K562 (cell line): ENCODE data around the gene MYG1. TPM values are rescaled to one million over a fixed set of nuclear protein-coding genes. Genes with fewer than 3 reads are reported as not detected.
A peak's percentile ranks its signal among the peaks of the same experiment; 100 is the strongest.

Experiments used
- ATF1 ChIP-seq, 2 experiments: fragments of 450-650 bp in 1 of 2; IDR thresholded peaks; 2 replicates each; pipeline ENCODE4 v1.6.1; 2016; ENCODE audit warnings: missing compliant biosample characterization in 1 of 2, missing genetic modification characterization in 1 of 2
- CREM ChIP-seq: IDR thresholded peaks from 2 replicates; pipeline ENCODE4 v1.6.1; 2014; ENCODE audit warnings: antibody characterized with exemption, low read depth
- E2F4 ChIP-seq: sonication (generic); formaldehyde crosslinking; IDR thresholded peaks from 2 replicates; pipeline ENCODE4 v1.8.0; 2022; ENCODE audit warnings: mild to moderate bottlenecking, low read depth, missing genetic modification reagents
- FOXK2 ChIP-seq, 2 experiments: fragments of 450-650 bp; IDR thresholded peaks in 1 of 2; conservative IDR thresholded peaks in 1 of 2; 2 replicates each; pipeline ENCODE4 v1.6.1; 2016; ENCODE audit warnings: low read depth in 2 of 2, mild to moderate bottlenecking in 1 of 2
- FOXP1 ChIP-seq: sonication (generic); formaldehyde crosslinking; IDR thresholded peaks from 2 replicates; pipeline ENCODE4 v1.8.0; 2022; ENCODE audit warnings: mild to moderate bottlenecking, missing genetic modification reagents
- KLF13 ChIP-seq: fragments of 450-650 bp; IDR thresholded peaks from 2 replicates; pipeline ENCODE4 v1.6.1; 2016; ENCODE audit warnings: missing genetic modification characterization, low read depth, mild to moderate bottlenecking, missing compliant biosample characterization, moderate library complexity, borderline replicate concordance
- MNT ChIP-seq, 2 experiments: fragments of 450-650 bp; conservative IDR thresholded peaks; 2 replicates each; pipeline ENCODE4 v1.6.1; 2017; ENCODE audit warnings: mild to moderate bottlenecking in 2 of 2, moderate library complexity in 2 of 2
- MTA2 ChIP-seq: fragments of 450-650 bp; IDR thresholded peaks from 2 replicates; pipeline ENCODE4 v1.6.1; 2016; ENCODE audit warnings: low read depth
- MXI1 ChIP-seq: IDR thresholded peaks from 2 replicates; pipeline ENCODE4 v1.6.1; 2011; ENCODE audit warnings: low read depth, mild to moderate bottlenecking, improper control_type of control experiment, low read length
- NCOA6 ChIP-seq: fragments of 450-650 bp; IDR thresholded peaks from 2 replicates; pipeline ENCODE4 v1.6.1; 2017; ENCODE audit warnings: mild to moderate bottlenecking
- NR4A1 ChIP-seq, 2 experiments: fragments of 250-450 bp in 1 of 2; fragments of 450-650 bp in 1 of 2; sonication (Bioruptor Pico) in 1 of 2; IDR thresholded peaks; 2 replicates each; pipeline versions ENCODE4 v1.4.0 to v1.6.1; 2016 to 2020; ENCODE audit warnings: mild to moderate bottlenecking in 2 of 2, missing compliant biosample characterization in 1 of 2, missing genetic modification characterization in 1 of 2, moderate library complexity in 1 of 2
- OTX1 ChIP-seq: fragments of 450-650 bp; formaldehyde crosslinking; IDR thresholded peaks from 2 replicates; pipeline ENCODE4 v1.4.0; 2022; ENCODE audit warnings: mild to moderate bottlenecking
- PCBP1 ChIP-seq: fragments of 200-400 bp; formaldehyde crosslinking; IDR thresholded peaks from 2 replicates; pipeline ENCODE4 v1.6.1; 2018; ENCODE audit warnings: mild to moderate bottlenecking, low read depth, low read length; ENCODE audit not compliant: poor library complexity, severe bottlenecking
- PHF8 ChIP-seq: fragments of 200-600 bp; sonication (generic); IDR thresholded peaks from 2 replicates; pipeline ENCODE4 v1.6.1; 2012; ENCODE audit warnings: mixed run types, mild to moderate bottlenecking, inconsistent platforms, low read length, moderate library complexity, borderline replicate concordance
- POU5F1 ChIP-seq: fragments of 150-350 bp; IDR thresholded peaks from 2 replicates; pipeline ENCODE4 v1.6.1; 2014; ENCODE audit warnings: borderline replicate concordance, low read length, low read depth, mild to moderate bottlenecking; ENCODE audit not compliant: partially characterized antibody
- SMARCC2 ChIP-seq: fragments of 450-650 bp; IDR thresholded peaks from 2 replicates; pipeline ENCODE4 v1.6.1; 2017; ENCODE audit warnings: antibody characterized with exemption, moderate library complexity, mild to moderate bottlenecking, low read depth
- SP1 ChIP-seq: sonication (generic); formaldehyde crosslinking; IDR thresholded peaks from 2 replicates; pipeline ENCODE4 v1.8.1; 2022; ENCODE audit warnings: mild to moderate bottlenecking, missing genetic modification reagents
- TAF1 ChIP-seq: IDR thresholded peaks from 2 replicates; pipeline ENCODE4 v1.6.1; 2011; ENCODE audit warnings: mild to moderate bottlenecking, low read length, moderate library complexity; ENCODE audit not compliant: insufficient read depth, control insufficient read depth, severe bottlenecking; ENCODE audit errors: extremely low read depth
- TFAM ChIP-seq: fragments of 250-450 bp; sonication (Bioruptor Pico); conservative IDR thresholded peaks from 2 replicates; pipeline ENCODE4 v1.5.0; 2021; ENCODE audit warnings: mild to moderate bottlenecking, moderate library complexity
- ZBTB9 ChIP-seq: fragments of 450-650 bp; formaldehyde crosslinking; IDR thresholded peaks from 2 replicates; pipeline ENCODE4 v1.4.0; 2020; ENCODE audit warnings: mild to moderate bottlenecking, moderate library complexity
- polyA plus RNA-seq, 8 experiments: library from polyadenylated mRNA; depleted of rRNA in 4 of 8; stranded (reverse) in 5 of 8; unstranded in 3 of 8; fragments of >200 nt; fragmentation: Nextera tagmentation in 2 of 8; fragmentation: Illumina TruSeq in 1 of 8; extraction: Ambion mirVana in 2 of 8; extraction: Trizol in 1 of 8; gene quantifications; 2 replicates each; pipeline versions ENCODE4 v1.2.1 to v1.2.3, GENCODE V29; 2011 to 2014; ENCODE audit warnings: inconsistent platforms in 1 of 8, missing spikeins in 1 of 8
- total RNA-seq, 7 experiments: library from RNA; depleted of rRNA in 6 of 7; stranded (reverse); fragments of >200 nt in 6 of 7; fragmentation: Illumina TruSeq in 2 of 7; extraction: Trizol in 2 of 7; gene quantifications; 2 replicates each; pipeline versions ENCODE4 v1.2.1 to v1.2.3, GENCODE V29; 2011 to 2021; ENCODE audit warnings: low replicate concordance in 1 of 7
- TF ChIP-seq, protein P1 (sequence below): fragments of 450-650 bp; IDR thresholded peaks from 2 replicates; pipeline ENCODE4 v1.7.0; 2016; ENCODE audit warnings: borderline replicate concordance

The MYG1 gene
- total and polyA plus RNA-seq, 9 of the 15 experiments (the other 6 are each of a cell fraction or from before 2014, with no cell fraction given): 0.45 to 5.6 (median 2.1) TPM

- peak; percentile 95 for TF ChIP-seq E2F4 (CRISPR knock-in tag)
- peak in 1 of 2 experiments; percentile 41; a peak in 1 of 4 replicates for TF ChIP-seq FOXK2 (conservative IDR thresholded peaks at IDR 0.05 in 1 of 2, IDR thresholded peaks at IDR 0.05 in 1 of 2; ENCODE audit: low read depth in 2 of 2)
- TF ChIP-seq MXI1: peak; percentile 79; the same call in 1 of the 2 replicates
- TF ChIP-seq ZBTB9: 0 out of 2 replicates have a peak, but pooled peaks have one; percentile 44
- no peak for TF ChIP-seq POU5F1
- TF ChIP-seq, protein P1, sequence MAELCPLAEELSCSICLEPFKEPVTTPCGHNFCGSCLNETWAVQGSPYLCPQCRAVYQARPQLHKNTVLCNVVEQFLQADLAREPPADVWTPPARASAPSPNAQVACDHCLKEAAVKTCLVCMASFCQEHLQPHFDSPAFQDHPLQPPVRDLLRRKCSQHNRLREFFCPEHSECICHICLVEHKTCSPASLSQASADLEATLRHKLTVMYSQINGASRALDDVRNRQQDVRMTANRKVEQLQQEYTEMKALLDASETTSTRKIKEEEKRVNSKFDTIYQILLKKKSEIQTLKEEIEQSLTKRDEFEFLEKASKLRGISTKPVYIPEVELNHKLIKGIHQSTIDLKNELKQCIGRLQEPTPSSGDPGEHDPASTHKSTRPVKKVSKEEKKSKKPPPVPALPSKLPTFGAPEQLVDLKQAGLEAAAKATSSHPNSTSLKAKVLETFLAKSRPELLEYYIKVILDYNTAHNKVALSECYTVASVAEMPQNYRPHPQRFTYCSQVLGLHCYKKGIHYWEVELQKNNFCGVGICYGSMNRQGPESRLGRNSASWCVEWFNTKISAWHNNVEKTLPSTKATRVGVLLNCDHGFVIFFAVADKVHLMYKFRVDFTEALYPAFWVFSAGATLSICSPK: no peak
- TF ChIP-seq MTA2: no peak
- no peak; the same call in 1 of the 2 replicates for TF ChIP-seq SMARCC2
- TF ChIP-seq TAF1: peak; percentile 19
- no peak; the same call in 1 of the 2 replicates for TF ChIP-seq NR4A1 (CRISPR knock-in tag; IDR thresholded peaks at IDR 0.05)
- peak; percentile 53; the same call in 1 of the 2 replicates for TF ChIP-seq NR4A1 (tag; IDR thresholded peaks at IDR 0.05)
- no peak for TF ChIP-seq TFAM (CRISPR knock-in tag)
- TF ChIP-seq SP1 (CRISPR knock-in tag): peak; percentile 83
- peak; percentile 51; the same call in 1 of the 2 replicates for TF ChIP-seq KLF13 (tag)
- TF ChIP-seq ATF1 (CRISPR knock-in tag; IDR thresholded peaks at IDR 0.05): no peak
- TF ChIP-seq ATF1 (tag; IDR thresholded peaks at IDR 0.05): peak; percentile 95
- TF ChIP-seq NCOA6: no peak
- peak; percentile 86 for TF ChIP-seq FOXP1
- peak; percentile 63 for TF ChIP-seq PCBP1
- TF ChIP-seq MNT (conservative IDR thresholded peaks at IDR 0.05): peak; percentile 90 to 96
- TF ChIP-seq OTX1 (CRISPR knock-in tag): 0 out of 2 replicates have a peak, but pooled peaks have one; percentile 53
- peak; percentile 67; the same call in 1 of the 2 replicates for TF ChIP-seq PHF8
- peak; percentile 90 for TF ChIP-seq CREM
Measured at GRCh38 chr12:53267999-53268629, 31.4 kb upstream of the MYG1 start, which contains the start of gene ESPL1 (continued).
